ENCODE data around the gene MTHFR.

MTHFR gene

DNA sequence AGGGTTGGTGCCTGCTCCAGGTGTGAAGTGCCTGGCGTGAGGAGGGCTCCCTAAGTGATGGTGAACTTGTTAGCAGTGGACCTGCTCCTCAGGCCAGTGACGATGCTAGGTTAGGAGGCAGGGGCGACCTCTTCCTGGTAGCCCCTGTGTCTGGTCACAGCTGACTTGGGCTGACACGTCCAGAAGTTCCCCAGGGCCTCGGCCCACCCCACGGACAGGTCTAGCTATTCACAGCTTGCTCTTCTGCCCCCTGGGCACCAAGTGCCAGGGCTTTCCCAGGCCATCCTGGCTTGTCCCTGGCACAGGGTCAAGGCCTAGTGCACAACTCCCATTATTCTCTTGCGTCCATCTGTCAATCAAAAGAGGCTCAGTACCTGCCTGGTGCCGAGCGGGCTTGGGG lies 54.7 kb downstream of the MTHFR start:
- no peak for DNase-seq

DNA sequence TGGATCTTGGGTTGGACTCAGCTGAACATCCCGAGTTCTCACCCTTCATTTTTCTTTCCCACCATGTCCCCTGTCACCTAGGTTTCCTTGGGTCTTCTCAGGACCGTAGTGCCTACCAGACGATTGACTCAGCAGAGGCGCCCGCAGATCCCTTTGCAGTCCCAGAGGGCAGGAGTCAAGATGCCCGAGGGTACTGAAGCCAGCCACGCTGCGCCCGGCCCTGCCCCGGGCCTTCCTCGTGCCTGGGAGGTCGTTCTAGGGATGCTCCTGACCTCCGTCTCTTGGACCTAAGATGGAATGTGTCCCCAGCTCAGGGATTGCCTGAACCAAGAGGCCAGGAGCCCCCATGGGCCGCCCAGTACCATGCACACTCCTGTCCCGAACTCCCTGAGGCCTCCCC lies 55.8 kb downstream of the MTHFR start:
- no peak for DNase-seq

- DNase-seq: peak; percentile 70
These were observed 56.5 kb downstream of the MTHFR start for GRCh38 chr1:11749203-11749689.

- DNase-seq: no peak
These were observed 57.2 kb downstream of the MTHFR start for GRCh38 chr1:11748294-11749202.

DNA sequence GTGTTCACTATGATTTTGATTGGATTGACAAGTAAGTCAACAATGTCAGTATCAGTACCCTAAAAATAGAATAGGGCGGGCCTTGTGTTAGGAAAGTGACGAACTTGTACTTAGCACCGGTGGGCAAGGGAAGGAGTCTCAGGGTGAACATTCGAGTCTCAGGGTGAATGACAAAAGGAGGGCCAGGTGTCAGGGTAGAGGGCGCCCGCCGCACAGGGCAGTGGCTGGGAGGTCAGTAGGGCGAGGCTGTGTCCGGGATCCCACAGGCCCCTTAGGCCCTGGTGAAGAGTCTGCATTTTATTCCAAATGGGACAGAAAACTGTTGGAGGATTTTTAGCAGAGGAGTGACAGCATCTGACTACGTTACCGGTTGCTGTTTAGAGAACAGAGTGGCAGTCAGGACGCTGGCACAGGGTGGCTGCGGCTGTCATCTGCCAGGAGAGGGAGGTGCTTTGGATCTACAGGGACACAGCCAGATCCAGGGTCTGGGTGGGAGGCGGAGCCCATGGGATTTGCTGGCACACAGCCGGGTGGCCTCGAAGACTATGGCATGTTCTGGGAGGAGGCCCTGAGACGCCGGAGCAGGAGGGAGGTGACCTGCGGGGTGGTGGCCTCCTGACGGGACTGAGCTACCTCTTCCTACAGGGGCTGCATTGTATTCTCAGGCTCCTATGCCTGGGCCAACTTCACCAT lies 58.8 kb downstream of the MTHFR start:
- no peak for DNase-seq

DNA sequence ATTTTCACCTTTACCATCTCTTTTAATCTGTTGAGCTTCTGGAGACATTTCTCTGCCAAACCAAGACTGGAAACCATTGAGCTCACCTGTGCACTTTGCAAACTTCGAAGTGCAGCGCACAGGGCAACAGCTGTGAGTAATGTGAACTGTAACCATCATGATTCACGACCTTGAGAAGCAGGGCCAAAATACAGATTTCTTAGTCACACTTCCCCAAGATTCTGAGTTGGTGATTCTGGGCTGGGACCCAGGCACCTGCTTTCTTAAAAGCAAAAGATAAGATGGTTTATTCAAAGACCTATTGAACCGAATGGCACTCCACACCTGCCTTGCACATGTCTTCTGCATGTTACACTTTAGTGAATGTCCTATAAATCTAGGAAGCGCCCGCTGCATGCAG lies 59.7 kb downstream of the MTHFR start:
- no peak for DNase-seq

DNA sequence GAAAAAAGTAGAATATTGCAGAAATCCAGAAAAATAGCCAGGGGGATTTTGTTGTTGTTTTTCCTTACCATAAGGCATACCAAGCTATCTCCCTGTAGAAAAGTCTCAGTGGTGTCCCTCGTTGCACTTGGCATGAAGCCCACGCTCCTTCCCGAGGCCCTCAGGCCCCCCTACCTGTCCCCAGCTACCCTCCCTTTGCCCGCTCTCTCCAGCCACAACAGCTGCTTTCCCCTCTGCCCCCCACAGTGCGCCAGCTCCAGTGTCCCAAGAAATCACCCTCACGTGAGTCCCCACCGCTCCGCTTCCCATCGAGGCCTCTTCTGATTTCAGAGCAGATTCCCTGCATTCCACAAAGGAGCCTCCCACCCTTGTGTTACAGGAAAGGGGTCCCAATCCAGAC lies 61.5 kb downstream of the MTHFR start:
- DNase-seq: no peak

GRCh38 chr1:11741919-11742558 lies 63.7 kb downstream of the MTHFR start:
- no peak for DNase-seq

DNA sequence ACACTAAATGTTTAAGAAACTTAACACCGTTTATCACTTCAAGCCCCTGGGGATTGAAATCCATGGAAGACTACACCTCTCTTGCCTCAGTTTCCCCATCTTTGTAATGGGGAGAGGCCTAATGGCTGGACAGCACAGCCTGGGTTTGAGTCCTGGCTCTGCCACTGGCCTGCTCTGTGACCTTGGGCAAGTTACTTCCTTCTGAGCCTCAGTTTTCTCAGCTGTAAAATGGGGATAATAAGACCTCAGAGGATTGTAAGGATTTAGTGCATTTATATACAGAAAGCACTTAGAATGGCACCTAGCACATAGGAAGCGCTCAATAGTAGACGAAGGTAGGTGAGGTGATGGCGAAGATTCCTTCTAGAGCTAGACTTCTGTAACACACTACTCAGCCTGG lies 64.3 kb downstream of the MTHFR start:
- DNase-seq: no peak

GRCh38 chr1:11740258-11741192 lies 65.2 kb downstream of the MTHFR start:
- peak; percentile 88 for DNase-seq

GRCh38 chr1:11738783-11739182 lies 67.0 kb downstream of the MTHFR start:
- DNase-seq: peak; percentile 71

DNA sequence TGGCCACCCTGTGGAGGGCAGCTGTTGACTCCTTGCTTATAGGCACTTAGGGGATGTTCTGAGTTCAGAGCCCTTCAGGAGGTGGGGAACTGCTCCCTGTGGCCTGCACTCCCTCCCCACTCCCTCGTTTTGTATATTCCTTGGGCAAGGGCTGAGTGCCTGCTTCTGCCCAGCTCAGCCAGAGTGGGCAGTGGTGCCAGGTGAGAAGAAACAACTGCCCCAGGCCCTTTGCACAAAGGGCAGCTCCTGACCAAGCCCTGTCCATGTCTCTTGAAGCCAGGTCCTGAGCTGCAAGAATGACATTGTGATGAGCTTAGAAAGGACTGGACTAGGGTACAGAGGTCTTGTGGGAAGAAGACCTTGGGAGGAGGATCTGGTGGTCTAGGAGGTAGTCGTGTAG lies 67.7 kb downstream of the MTHFR start:
- DNase-seq: no peak

- peak; percentile 79 for DNase-seq
These were observed 68.8 kb downstream of the MTHFR start for GRCh38 chr1:11736746-11737639.

- peak; percentile 90 for DNase-seq
These were observed 69.7 kb downstream of the MTHFR start, which contains the start of gene AGTRAP for GRCh38 chr1:11735854-11736745. Gene AGTRAP (plus strand): TSS chr1:11736136. CDS start chr1:11736209, 73 bp downstream.

All from MV-4-11 (cell line).